ENCODE measurements around the gene TAPBP.

- TF ChIP-seq CTCF (conservative IDR thresholded peaks at IDR 0.05 in 1 of 2, IDR thresholded peaks at IDR 0.05 in 1 of 2; ENCODE audit: extremely low read depth in 1 of 2, insufficient read depth in 1 of 2, low read depth in 1 of 2, low read length in 2 of 2) (no peak), EZH2 (IDR thresholded peaks at IDR 0.05; ENCODE audit: borderline replicate concordance, low read length) (no peak)
These were observed 24.0 kb downstream of the TAPBP start for GRCh38 chr6:33289784-33290315.

Measured in mammary epithelial cell (primary cell).